ENCODE results near the gene H2BK1.

GRCh38 chr7:151252561-151252835 is 42.2 kb upstream of the H2BK1 start:
- TF ChIP-seq SP1 (IDR thresholded peaks at IDR 0.05) (no peak), TARDBP (IDR thresholded peaks at IDR 0.05) (no peak), BHLHE40 (IDR thresholded peaks at IDR 0.05; ENCODE audit: borderline replicate concordance) (no peak), FOXM1 (IDR thresholded peaks at IDR 0.05; ENCODE audit: borderline replicate concordance) (no peak), LEF1 (IDR thresholded peaks at IDR 0.05; ENCODE audit: borderline replicate concordance) (no peak), CTBP1 (IDR thresholded peaks at IDR 0.05; ENCODE audit: borderline replicate concordance) (no peak), NFRKB (IDR thresholded peaks at IDR 0.05) (no peak), HDGF (IDR thresholded peaks at IDR 0.05; ENCODE audit: borderline replicate concordance) (no peak), FOXA1 (IDR thresholded peaks at IDR 0.05) (no peak), ZNF384 (IDR thresholded peaks at IDR 0.05) (no peak), PKNOX1 (IDR thresholded peaks at IDR 0.05) (no peak), ARNT (IDR thresholded peaks at IDR 0.05) (no peak), SUZ12 (IDR thresholded peaks at IDR 0.05) (no peak)

Data from HEK293T (cell line).